IMR-90 (cell line): ENCODE results near the gene UST. TPM values are rescaled to one million over a fixed set of nuclear protein-coding genes. Genes with fewer than 3 reads are reported as not detected.

Source experiments
- ATAC-seq: fragments of 200-7000 bp; cut with Tn5 transposase; 2 replicates; pipeline ENCODE4 v1.9.1; 2020; ENCODE audit warnings: low read depth, mild to moderate bottlenecking, moderate library complexity
- BruUV-seq: library from RNA; stranded (reverse); fragments of 400-500 nt; replicated peaks from 2 replicates; lab custom pipeline; 2021; lab: Mats Ljungman, UMichigan
- CTCF ChIA-PET: fragments of 300-600 bp; formaldehyde crosslinking; extraction: SDS; loops from one replicate; lab custom pipeline; 2021; ENCODE audit warnings: antibody characterized with exemption; lab: Yijun Ruan, JAX
- POLR2A ChIA-PET: fragments of 300-600 bp; sonication (Branson Sonifier 250); formaldehyde crosslinking; loops from one replicate; lab custom pipeline; 2022; ENCODE audit warnings: antibody characterized with exemption; ENCODE audit not compliant: unreplicated experiment; lab: Charles Lee
- DNase-seq: peaks from one replicate; pipeline ENCODE4 v3.0.0; 2013
- H2AFZ ChIP-seq: replicated peaks from 2 replicates; pipeline ENCODE3; 2013; ENCODE audit warnings: low read length, mild to moderate bottlenecking; ENCODE audit not compliant: poor library complexity
- H2AK5ac ChIP-seq: 2 replicates; pipeline ENCODE4 v1.6.1; 2013; ENCODE audit warnings: low read depth, low read length, inconsistent platforms
- H2AK9ac ChIP-seq: replicated peaks from 2 replicates; pipeline ENCODE3; 2013; ENCODE audit warnings: mild to moderate bottlenecking, low read depth, low read length, moderate library complexity; ENCODE audit not compliant: poor library complexity
- H2BK120ac ChIP-seq: 2 replicates; pipeline ENCODE4 v1.6.1; 2013; ENCODE audit warnings: low read depth, low read length, inconsistent platforms
- H2BK15ac ChIP-seq: 3 replicates; pipeline ENCODE4 v1.6.1; 2013; ENCODE audit warnings: low read depth, low read length, inconsistent platforms
- H2BK20ac ChIP-seq: 2 replicates; pipeline ENCODE4 v1.6.1; 2013; ENCODE audit warnings: low read depth, mild to moderate bottlenecking, inconsistent platforms, low read length, moderate library complexity
- H2BK5ac ChIP-seq: 2 replicates; pipeline ENCODE4 v1.6.1; 2013; ENCODE audit warnings: mild to moderate bottlenecking, low read depth, low read length, inconsistent platforms; ENCODE audit not compliant: poor library complexity, severe bottlenecking
- H3K14ac ChIP-seq: replicated peaks from 2 replicates; pipeline ENCODE4 v1.6.1; 2013; ENCODE audit warnings: low read depth, low read length, inconsistent platforms
- H3K18ac ChIP-seq: 2 replicates; pipeline ENCODE4 v1.6.1; 2013; ENCODE audit warnings: low read depth, low read length, control low read depth
- H3K23ac ChIP-seq: 2 replicates; pipeline ENCODE4 v1.6.1; 2013; ENCODE audit warnings: low read depth, low read length, inconsistent platforms
- H3K27ac ChIP-seq: 2 replicates; pipeline ENCODE4 v1.5.1; 2013; ENCODE audit warnings: mild to moderate bottlenecking, control low read depth, low read length; ENCODE audit not compliant: insufficient read depth
- H3K27me3 ChIP-seq: 2 replicates; pipeline ENCODE4 v1.6.1; 2013; ENCODE audit warnings: low read length; ENCODE audit not compliant: control insufficient read depth, insufficient read depth
- H3K36me3 ChIP-seq: 2 replicates; pipeline ENCODE4 v1.6.1; 2013; ENCODE audit warnings: low read length, mixed read lengths; ENCODE audit not compliant: control insufficient read depth, insufficient read depth
- H3K4ac ChIP-seq: 2 replicates; pipeline ENCODE4 v1.6.1; 2013; ENCODE audit warnings: low read depth, low read length, inconsistent platforms
- H3K4me1 ChIP-seq: 2 replicates; pipeline ENCODE4 v1.6.1; 2013; ENCODE audit warnings: low read length, mixed read lengths; ENCODE audit not compliant: control insufficient read depth, insufficient read depth
- H3K4me2 ChIP-seq: 2 replicates; pipeline ENCODE4 v1.6.1; 2013; ENCODE audit warnings: low read depth, mild to moderate bottlenecking, control low read depth, low read length, moderate library complexity
- H3K4me3 ChIP-seq: 2 replicates; pipeline ENCODE4 v1.5.1; 2013; ENCODE audit warnings: low read depth, mild to moderate bottlenecking, control low read depth, low read length, moderate library complexity; ENCODE audit not compliant: insufficient read depth
- H3K56ac ChIP-seq: 2 replicates; pipeline ENCODE4 v1.6.1; 2013; ENCODE audit warnings: low read length, inconsistent platforms; ENCODE audit not compliant: insufficient read depth; ENCODE audit errors: extremely low read depth
- H3K79me1 ChIP-seq, 2 experiments: 2 replicates each; pipeline ENCODE4 v1.6.1; 2013; ENCODE audit warnings: low read length in 2 of 2, inconsistent platforms in 1 of 2, low read depth in 1 of 2
- H3K9ac ChIP-seq: 2 replicates; pipeline ENCODE4 v1.6.1; 2013; ENCODE audit warnings: low read depth, low read length, control low read depth
- H3K9me1 ChIP-seq: 2 replicates; pipeline ENCODE4 v1.6.1; 2013; ENCODE audit warnings: low read length, inconsistent platforms; ENCODE audit not compliant: insufficient read depth
- H3K9me3 ChIP-seq: 2 replicates; pipeline ENCODE4 v1.6.1; 2013; ENCODE audit warnings: low read length; ENCODE audit not compliant: control insufficient read depth, insufficient read depth
- H4K20me1 ChIP-seq: 2 replicates; pipeline ENCODE4 v1.6.1; 2013; ENCODE audit warnings: low read length, inconsistent platforms; ENCODE audit not compliant: insufficient read depth
- H4K5ac ChIP-seq: 2 replicates; pipeline ENCODE4 v1.6.1; 2013; ENCODE audit warnings: mild to moderate bottlenecking, low read depth, low read length, control low read depth
- H4K8ac ChIP-seq, 2 experiments: 2 replicates each; pipeline ENCODE4 v1.6.1; 2013; ENCODE audit warnings: low read depth in 2 of 2, low read length in 2 of 2, control low read depth in 1 of 2, inconsistent platforms in 1 of 2
- H4K91ac ChIP-seq: 2 replicates; pipeline ENCODE4 v1.6.1; 2013; ENCODE audit warnings: low read depth, low read length, inconsistent platforms; ENCODE audit not compliant: insufficient read depth
- RCOR1 ChIP-seq: IDR thresholded peaks from 2 replicates; pipeline ENCODE4 v1.6.1; 2012; ENCODE audit warnings: mild to moderate bottlenecking, low read length, improper control_type of control experiment; ENCODE audit not compliant: insufficient replicate concordance
- WGBS, 2 experiments: methylation state at CpG; one replicate each; pipeline versions ENCODE4 v1.1.5 to v1.1.7; 2013; ENCODE audit warnings: missing lambda C conversion rate in 2 of 2; ENCODE audit not compliant: insufficient read length in 1 of 2; ENCODE audit errors: extremely low coverage in 2 of 2; 5-methylcytosine and 5-hydroxymethylcytosine counted together
- dilution Hi-C: fragments of 300-500 bp; cut with HindIII; formaldehyde crosslinking; loops from one replicate; pipeline ENCODE4 v1.14.3; 2018; ENCODE audit warnings: low sequenced_read_pairs; ENCODE audit not compliant: unreplicated experiment
- in situ Hi-C: fragments of 300-500 bp; cut with MboI; formaldehyde crosslinking; loops from 3 replicates; pipeline ENCODE4 v1.14.3; 2019; ENCODE audit warnings: low sequenced_read_pairs, inconsistent platforms, mixed read lengths
- intact Hi-C: fragments of 100-400 bp; cut with micrococcal nuclease; formaldehyde crosslinking; loops from 2 replicates; pipeline ENCODE4 v1.10.0; 2022
- polyA plus RNA-seq, 3 experiments: library from polyadenylated mRNA; depleted of rRNA; stranded (reverse); fragments of >200 nt; gene quantifications; 2 replicates each; pipeline ENCODE4 v1.2.3, GENCODE V29; 2012; ENCODE audit warnings: low replicate concordance in 1 of 3
- total RNA-seq: library from RNA; depleted of rRNA; stranded (reverse); fragments of >200 nt; gene quantifications from 2 replicates; pipeline ENCODE4 v1.2.3, GENCODE V29; 2012

UST gene
- total and polyA plus RNA-seq, 2 of the 4 experiments (the other 2 are of a cell fraction) = 7.7 to 13.8 TPM

GRCh38 chr6:148990403-148990802, 243.6 kb downstream of the UST start:
- no peak overlapping the region for H3K56ac ChIP-seq
- no TSS peak for BruUV-seq
- H3K27me3 ChIP-seq = no peaks in the 10 kb centered on the region
- CTCF ChIA-PET = interaction anchor here (0.5 kb wide), 1 partner anchor 229 kb away, joined by 6 read pairs; no protein-coding TSS in a partner anchor
- no peak overlapping the region for H2AK5ac ChIP-seq
- POLR2A ChIA-PET = no interaction called here
- no peaks in the 10 kb centered on the region for H3K79me1 ChIP-seq
- no peak overlapping the region; a peak in 1 of 4 replicates for H4K8ac ChIP-seq
- no peak for DNase-seq
- no peaks in the 10 kb centered on the region for H4K20me1 ChIP-seq
- dilution Hi-C loops = no loop called here
- intact Hi-C loops = no loop called here
- 80% methylated on average over 3 of the region's 6 CpGs; no CpG with 5 or more reads in 1 of the 2 experiments for WGBS, 2 experiments
- no peaks in the 10 kb centered on the region for H3K4me1 ChIP-seq
- H4K5ac ChIP-seq = no peak overlapping the region
- 0 out of 2 replicates have a peak, but pooled peaks cover 2% of the 10 kb centered on the region for H3K9me3 ChIP-seq
- no peak overlapping the region for H3K14ac ChIP-seq
- no peak overlapping the region for H2AFZ ChIP-seq
- H3K4ac ChIP-seq = no peak overlapping the region
- peaks cover 8% of the 10 kb centered on the region; the same call in 1 of the 2 replicates for H3K36me3 ChIP-seq
- no peak overlapping the region for H3K27ac ChIP-seq
- no peak overlapping the region for H4K91ac ChIP-seq
- no peak overlapping the region for H3K4me3 ChIP-seq
- no peak overlapping the region for H3K9ac ChIP-seq
- TF ChIP-seq RCOR1 = no peak
- H2BK5ac ChIP-seq = no peak overlapping the region
- no peak overlapping the region for H2BK120ac ChIP-seq
- H3K23ac ChIP-seq = no peak overlapping the region
- no peak overlapping the region for H2BK15ac ChIP-seq
- H3K4me2 ChIP-seq = no peak overlapping the region
- H2AK9ac ChIP-seq = no peak overlapping the region
- H3K9me1 ChIP-seq = no peaks in the 10 kb centered on the region; the same call in 1 of the 2 replicates
- no peak overlapping the region for H2BK20ac ChIP-seq
- H3K18ac ChIP-seq = no peak overlapping the region
- ATAC-seq = no peak
- in situ Hi-C loops = no loop called here
